CD4-positive, CD25-positive, alpha-beta regulatory T cell (primary cell): ENCODE data around the gene AIFM1. TPM values are rescaled to one million over a fixed set of nuclear protein-coding genes. Genes with fewer than 3 reads are reported as not detected.

ENCODE experiments used
- ATAC-seq, 2 donors: fragments of 150-1000 bp; cut with Tn5 transposase; one replicate each; pipeline ENCODE4 v1.10.0; 2021; ENCODE audit warnings: low read depth in 2 of 2, moderate number of reproducible peaks in 2 of 2, moderate library complexity in 1 of 2
- DNase-seq, 3 donors: peaks; one replicate each; pipeline versions ENCODE4 v3.0.0 to v3.0.0-alpha.2; 2012 to 2022; ENCODE audit warnings: mixed read lengths in 1 of 3
- H3K27ac ChIP-seq: one replicate; pipeline ENCODE4 v1.7.0; 2013; ENCODE audit warnings: mild to moderate bottlenecking, low read length; ENCODE audit not compliant: insufficient read depth, poor library complexity, severe bottlenecking
- H3K27me3 ChIP-seq: one replicate; pipeline ENCODE4 v1.7.0; 2013; ENCODE audit warnings: low read length; ENCODE audit not compliant: control insufficient read depth, insufficient read depth
- H3K36me3 ChIP-seq: one replicate; pipeline ENCODE4 v1.7.0; 2013; ENCODE audit warnings: mild to moderate bottlenecking, low read length, moderate library complexity; ENCODE audit not compliant: control insufficient read depth, insufficient read depth
- H3K4me1 ChIP-seq: 2 replicates; pipeline ENCODE4 v1.7.0; 2013; ENCODE audit warnings: mild to moderate bottlenecking, low read length; ENCODE audit not compliant: insufficient read depth, control insufficient read depth, poor library complexity, severe bottlenecking
- H3K4me3 ChIP-seq: one replicate; pipeline ENCODE4 v1.7.0; 2013; ENCODE audit warnings: low read depth, mild to moderate bottlenecking, low read length, moderate library complexity
- H3K9me3 ChIP-seq, 2 experiments: 1 replicate in 1 of 2; 2 replicates in 1 of 2; pipeline ENCODE4 v1.7.0; 2013; ENCODE audit warnings: low read length in 2 of 2, mild to moderate bottlenecking in 1 of 2, moderate library complexity in 1 of 2; ENCODE audit not compliant: control insufficient read depth in 2 of 2
- H3K27ac Mint-ChIP-seq, 3 donors: one replicate each; pipeline ENCODE4 v1.8.0; 2020 to 2022; ENCODE audit warnings: mild to moderate bottlenecking in 3 of 3, mixed read lengths in 3 of 3, moderate library complexity in 2 of 3
- H3K27me3 Mint-ChIP-seq: one replicate; pipeline ENCODE4 v1.8.0; 2022; ENCODE audit warnings: mild to moderate bottlenecking, mixed read lengths
- H3K36me3 Mint-ChIP-seq: one replicate; pipeline ENCODE4 v1.8.0; 2020; ENCODE audit warnings: mixed read lengths
- H3K4me1 Mint-ChIP-seq, 4 donors: one replicate each; pipeline ENCODE4 v1.8.0; 2020 to 2022; ENCODE audit warnings: mixed read lengths in 4 of 4, mild to moderate bottlenecking in 1 of 4
- H3K4me3 Mint-ChIP-seq, 4 donors: one replicate each; pipeline ENCODE4 v1.8.0; 2020 to 2022; ENCODE audit warnings: mild to moderate bottlenecking in 4 of 4, mixed read lengths in 4 of 4, moderate library complexity in 3 of 4
- H3K9me3 Mint-ChIP-seq, 7 donors: one replicate each; pipeline ENCODE4 v1.8.0; 2020 to 2022; ENCODE audit warnings: mixed read lengths in 7 of 7, mild to moderate bottlenecking in 3 of 7, moderate library complexity in 2 of 7
- polyA plus RNA-seq, 4 donors: library from polyadenylated mRNA; unstranded; fragments of 300-500 nt; fragmentation: Illumina TruSeq; gene quantifications; one replicate each; pipeline ENCODE4 v1.2.3, GENCODE V29; 2021
- total RNA-seq: library from RNA; stranded (reverse); gene quantifications from one replicate; pipeline ENCODE4 v1.2.3, GENCODE V29; 2022

Gene AIFM1
- total and polyA plus RNA-seq, 5 donors from 2014 or later: 19.3 to 32.0 (median 28.0) TPM

- no peaks in the 10 kb centered on the region for H3K27me3 ChIP-seq
Measured at GRCh38 chrX:130080791-130081367, 84.8 kb downstream of the AIFM1 start.

GRCh38 chrX:130079824-130080406 is 85.7 kb downstream of the AIFM1 start:
- peaks cover 0 to 51% (median 23%) of the 10 kb centered on the region in 4 donors for H3K4me1 Mint-ChIP-seq
- H3K4me3 Mint-ChIP-seq: peak overlapping the region in 3 of 4 donors; percentile 39 to 65 (median 64)
- H3K36me3 Mint-ChIP-seq: peaks cover 10% of the 10 kb centered on the region
- H3K27me3 ChIP-seq: no peaks in the 10 kb centered on the region
- H3K4me3 ChIP-seq: no peak overlapping the region
- H3K27ac ChIP-seq: peak overlapping the region; percentile 51
- peak; percentile 43 to 69 (median 58) for DNase-seq
- H3K27me3 Mint-ChIP-seq: no peaks in the 10 kb centered on the region
- ATAC-seq: no peak
- H3K9me3 Mint-ChIP-seq: no peaks in the 10 kb centered on the region
- peaks cover 51% of the 10 kb centered on the region for H3K4me1 ChIP-seq
- H3K9me3 ChIP-seq: no peaks in the 10 kb centered on the region
- H3K36me3 ChIP-seq: peaks cover 12% of the 10 kb centered on the region
- peak overlapping the region; percentile 48 to 90 (median 80) for H3K27ac Mint-ChIP-seq

More at GRCh38 chrX:130080791-130081367, 84.8 kb downstream of the AIFM1 start:
- H3K9me3 Mint-ChIP-seq: no peaks in the 10 kb centered on the region
- DNase-seq (no peak), ATAC-seq (no peak)
- Histone ChIP-seq H3K36me3 (peaks cover 9% of the 10 kb centered on the region), H3K4me3 (no peak overlapping the region), H3K9me3 (no peaks in the 10 kb centered on the region), H3K4me1 (peaks cover 60% of the 10 kb centered on the region), H3K27ac (peak overlapping the region; percentile 77)
- peak overlapping the region in 2 of 3 donors; percentile 51 to 92 for H3K27ac Mint-ChIP-seq
- no peaks in the 10 kb centered on the region for H3K27me3 Mint-ChIP-seq
- peaks cover 7% of the 10 kb centered on the region for H3K36me3 Mint-ChIP-seq
- H3K4me3 Mint-ChIP-seq: peak overlapping the region in 1 of 4 donors; percentile 89
- peaks cover 0 to 59% (median 23%) of the 10 kb centered on the region in 4 donors for H3K4me1 Mint-ChIP-seq

Other genes with a start within 250 kb of the AIFM1 start
- 5.5 TPM for gene BCORL1, start 183.2 kb downstream of the AIFM1 start, total RNA-seq
- gene BCORL1, start 183.2 kb downstream of the AIFM1 start, polyA plus RNA-seq: 1 to 10 TPM in 2 of 4 donors, under 1 TPM in 2; 0.13 to 2.0 (median 1.0) TPM
- gene ELF4, start 55.3 kb downstream of the AIFM1 start, total RNA-seq: 46.7 TPM
- gene ELF4, start 55.3 kb downstream of the AIFM1 start, polyA plus RNA-seq: 10 to 100 TPM; 12.1 to 15.7 (median 14.0) TPM
- gene RAB33A, start 6.1 kb upstream of the AIFM1 start, total RNA-seq: 7.9 TPM
- 10 to 100 TPM; 29.0 to 33.1 (median 31.5) TPM for gene RAB33A, start 6.1 kb upstream of the AIFM1 start, polyA plus RNA-seq
- gene ZNF280C, start 103.1 kb upstream of the AIFM1 start, total RNA-seq: 8.9 TPM
- gene ZNF280C, start 103.1 kb upstream of the AIFM1 start, polyA plus RNA-seq: 1 to 10 TPM; 3.0 to 5.1 (median 3.7) TPM
- gene SLC25A14, start 174.1 kb upstream of the AIFM1 start, total RNA-seq: 14.9 TPM
- 10 to 100 TPM in 1 of 4 donors, 1 to 10 TPM in 3; 7.6 to 11.6 (median 8.6) TPM for gene SLC25A14, start 174.1 kb upstream of the AIFM1 start, polyA plus RNA-seq
- gene GPR119, start 219.8 kb upstream of the AIFM1 start, total RNA-seq: not detected
- gene GPR119, start 219.8 kb upstream of the AIFM1 start, polyA plus RNA-seq: not detected
- 19.9 TPM for gene RBMX2, start 236.1 kb upstream of the AIFM1 start, total RNA-seq
- 10 to 100 TPM; 18.8 to 27.7 (median 24.3) TPM for gene RBMX2, start 236.1 kb upstream of the AIFM1 start, polyA plus RNA-seq